Pons (tissue), 1 donor: ENCODE measurements around the gene RING1.

Experiments
- DNase-seq: peaks from one replicate; pipeline ENCODE4 v3.0.0-alpha.2; 2016; ENCODE audit warnings: low spot score

Gene RING1

GRCh38 chr6:33171880-33172687, 36.2 kb upstream of the RING1 start:
- DNase-seq = no peak

- no peak for DNase-seq
Observed at GRCh38 chr6:33172688-33173534, 35.4 kb upstream of the RING1 start.

GRCh38 chr6:33173535-33174180, 34.6 kb upstream of the RING1 start:
- DNase-seq = no peak

- no peak for DNase-seq
Observed at GRCh38 chr6:33174784-33175183, 33.5 kb upstream of the RING1 start.

GRCh38 chr6:33175436-33176069, 32.7 kb upstream of the RING1 start:
- no peak for DNase-seq

- no peak for DNase-seq
Observed at GRCh38 chr6:33176906-33177305, 31.4 kb upstream of the RING1 start.

GRCh38 chr6:33177552-33178446, 30.5 kb upstream of the RING1 start:
- DNase-seq = no peak

GRCh38 chr6:33178755-33179475, 29.4 kb upstream of the RING1 start:
- no peak for DNase-seq

- no peak for DNase-seq
Observed at GRCh38 chr6:33181141-33181540, 27.2 kb upstream of the RING1 start.

- no peak for DNase-seq
Observed at GRCh38 chr6:33183071-33183683, 25.1 kb upstream of the RING1 start.

- DNase-seq = no peak
Observed at GRCh38 chr6:33185190-33185589, 23.1 kb upstream of the RING1 start.

GRCh38 chr6:33185654-33186187, 22.6 kb upstream of the RING1 start:
- no peak for DNase-seq

- DNase-seq = no peak
Observed at GRCh38 chr6:33187809-33188208, 20.5 kb upstream of the RING1 start.

- no peak for DNase-seq
Observed at GRCh38 chr6:33189164-33189563, 19.1 kb upstream of the RING1 start.

- no peak for DNase-seq
Observed at GRCh38 chr6:33189625-33190448, 18.5 kb upstream of the RING1 start.

GRCh38 chr6:33190504-33191107, 17.7 kb upstream of the RING1 start:
- no peak for DNase-seq

- no peak for DNase-seq
Observed at GRCh38 chr6:33191383-33192104, 16.8 kb upstream of the RING1 start.
